Cardiac fibroblast (primary cell): ENCODE measurements around the gene ZNF207.

Experiments used
- DNase-seq, 2 donors: peaks; one replicate each; pipeline versions ENCODE4 v3.0.0 to v3.0.0-alpha.2; 2010; ENCODE audit warnings: low read depth in 2 of 2
- H3K4me3 ChIP-seq, 2 donors: replicated peaks in 1 of 2; 1 replicate in 1 of 2; 2 replicates in 1 of 2; pipeline ENCODE4 v1.5.1; 2011; ENCODE audit warnings: low read depth in 2 of 2, low read length in 2 of 2, mild to moderate bottlenecking in 2 of 2, moderate library complexity in 1 of 2
- TF ChIP-seq, protein P1 (sequence below): IDR thresholded peaks from one replicate; pipeline ENCODE4 v1.5.1; 2011; ENCODE audit warnings: low read depth, mild to moderate bottlenecking, low read length, inconsistent platforms

ZNF207 gene

DNA sequence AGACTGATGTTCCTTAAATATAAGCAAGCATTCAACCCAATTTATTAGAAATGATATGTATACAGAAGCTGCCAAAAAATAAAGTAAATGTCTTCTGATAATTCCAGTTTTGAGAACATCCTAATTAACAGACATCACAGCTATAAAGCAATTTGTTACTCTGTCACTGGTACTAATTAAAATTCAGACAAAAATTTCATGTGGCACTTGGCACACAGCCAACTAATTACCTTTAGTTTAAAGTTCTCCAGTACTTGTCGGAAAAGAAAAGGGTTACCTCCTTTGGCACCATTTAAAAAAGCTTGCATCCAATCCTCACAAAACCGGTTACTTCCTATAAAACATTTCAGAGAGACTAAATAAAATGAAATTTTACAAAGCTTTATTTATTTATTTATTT is 16.8 kb upstream of the ZNF207 start:
- no peak overlapping the region for H3K4me3 ChIP-seq
- TF ChIP-seq, protein P1, sequence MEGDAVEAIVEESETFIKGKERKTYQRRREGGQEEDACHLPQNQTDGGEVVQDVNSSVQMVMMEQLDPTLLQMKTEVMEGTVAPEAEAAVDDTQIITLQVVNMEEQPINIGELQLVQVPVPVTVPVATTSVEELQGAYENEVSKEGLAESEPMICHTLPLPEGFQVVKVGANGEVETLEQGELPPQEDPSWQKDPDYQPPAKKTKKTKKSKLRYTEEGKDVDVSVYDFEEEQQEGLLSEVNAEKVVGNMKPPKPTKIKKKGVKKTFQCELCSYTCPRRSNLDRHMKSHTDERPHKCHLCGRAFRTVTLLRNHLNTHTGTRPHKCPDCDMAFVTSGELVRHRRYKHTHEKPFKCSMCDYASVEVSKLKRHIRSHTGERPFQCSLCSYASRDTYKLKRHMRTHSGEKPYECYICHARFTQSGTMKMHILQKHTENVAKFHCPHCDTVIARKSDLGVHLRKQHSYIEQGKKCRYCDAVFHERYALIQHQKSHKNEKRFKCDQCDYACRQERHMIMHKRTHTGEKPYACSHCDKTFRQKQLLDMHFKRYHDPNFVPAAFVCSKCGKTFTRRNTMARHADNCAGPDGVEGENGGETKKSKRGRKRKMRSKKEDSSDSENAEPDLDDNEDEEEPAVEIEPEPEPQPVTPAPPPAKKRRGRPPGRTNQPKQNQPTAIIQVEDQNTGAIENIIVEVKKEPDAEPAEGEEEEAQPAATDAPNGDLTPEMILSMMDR: no peak
- no peak for DNase-seq

- TF ChIP-seq, protein P1: no peak
- no peak overlapping the region for H3K4me3 ChIP-seq
- DNase-seq: no peak
Observed at GRCh38 chr17:32335046-32335445, 14.9 kb upstream of the ZNF207 start.

GRCh38 chr17:32335687-32336086 is 14.3 kb upstream of the ZNF207 start:
- H3K4me3 ChIP-seq: no peak overlapping the region
- DNase-seq: peak in 1 of 2 donors; percentile 86
- TF ChIP-seq, protein P1: no peak

DNA sequence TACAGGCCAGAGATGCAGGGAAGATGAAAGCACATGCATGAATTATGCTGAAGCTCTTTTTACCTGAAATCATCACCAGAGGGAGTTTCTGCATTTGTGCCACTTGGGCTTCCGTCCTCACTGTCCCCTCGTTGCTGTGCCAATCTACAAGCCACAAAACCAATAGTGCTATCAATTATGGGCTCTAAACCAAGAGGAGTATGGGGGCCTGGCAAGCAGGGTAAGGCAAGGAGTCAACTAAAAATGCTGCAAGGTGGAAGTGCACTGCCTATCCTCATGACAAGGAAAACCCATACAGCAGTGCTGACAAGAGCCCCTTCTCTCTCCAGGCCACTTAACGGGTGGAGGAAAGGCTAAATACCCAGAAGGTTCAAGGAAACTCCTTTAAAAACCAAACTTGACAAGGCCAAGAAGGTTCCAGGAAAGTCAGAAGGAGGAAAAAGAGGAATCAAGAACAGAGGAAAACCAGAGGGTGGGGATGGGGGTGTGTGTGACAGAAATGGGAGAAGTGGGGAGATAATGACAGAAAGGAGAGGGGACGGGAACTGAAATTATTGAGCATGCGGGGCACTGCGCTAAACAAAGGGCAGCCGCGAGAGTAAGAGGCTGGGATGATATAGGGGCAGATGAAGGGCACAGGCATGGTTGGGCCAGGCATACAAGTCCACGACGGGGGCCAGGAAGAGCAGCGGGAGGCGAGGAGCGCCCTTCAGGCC is 8.7 kb upstream of the ZNF207 start:
- H3K4me3 ChIP-seq: peak overlapping the region; percentile 61
- DNase-seq: peak in 1 of 2 donors; percentile 36
- TF ChIP-seq, protein P1: no peak

DNA sequence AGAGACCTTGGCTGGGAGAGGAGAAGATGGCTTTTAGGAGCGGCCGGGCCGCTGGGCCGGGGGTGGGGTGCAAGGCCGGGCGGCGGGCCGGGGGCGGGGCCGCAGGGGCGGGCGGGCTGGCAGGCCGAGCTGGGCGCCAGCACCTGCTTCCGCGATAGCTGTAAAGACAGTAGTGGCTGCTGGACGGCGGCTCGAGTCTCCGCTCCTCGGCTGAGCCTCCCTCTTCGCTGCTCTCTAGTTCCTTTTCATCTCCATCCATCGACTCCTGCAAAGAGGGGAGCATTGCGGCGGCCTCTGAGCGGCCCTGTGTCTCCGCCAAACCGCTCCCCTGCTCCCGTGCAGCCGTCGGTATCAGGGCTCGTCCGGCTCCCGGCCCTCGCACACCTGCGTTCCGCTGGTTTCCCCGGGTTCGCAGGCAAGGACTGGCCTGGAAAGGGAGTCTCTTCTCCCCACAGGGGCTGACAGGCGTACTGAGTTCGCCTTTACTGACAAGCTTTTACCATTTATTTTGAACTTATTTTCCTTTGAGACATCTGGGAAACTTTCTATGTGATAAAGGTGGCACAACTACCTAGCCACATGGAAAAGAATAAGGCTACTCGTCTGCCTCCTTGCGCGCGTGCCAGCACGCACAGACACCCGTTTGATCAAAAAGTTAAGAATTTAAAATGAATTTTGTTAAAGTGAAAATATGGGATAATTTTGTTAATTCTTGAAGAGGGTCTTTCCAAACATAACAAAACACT is 7.9 kb upstream of the ZNF207 start, which contains the start of gene C17orf75:
Gene C17orf75 (minus strand): TSS at position 317 of the 746 bp plus-strand sequence. CDS start 34 bp downstream, at position 283.
- DNase-seq: peak; percentile 79 to 82
- H3K4me3 ChIP-seq: peak within 1 kb of the TSS; percentile 61
- TF ChIP-seq, protein P1: no peak

DNA sequence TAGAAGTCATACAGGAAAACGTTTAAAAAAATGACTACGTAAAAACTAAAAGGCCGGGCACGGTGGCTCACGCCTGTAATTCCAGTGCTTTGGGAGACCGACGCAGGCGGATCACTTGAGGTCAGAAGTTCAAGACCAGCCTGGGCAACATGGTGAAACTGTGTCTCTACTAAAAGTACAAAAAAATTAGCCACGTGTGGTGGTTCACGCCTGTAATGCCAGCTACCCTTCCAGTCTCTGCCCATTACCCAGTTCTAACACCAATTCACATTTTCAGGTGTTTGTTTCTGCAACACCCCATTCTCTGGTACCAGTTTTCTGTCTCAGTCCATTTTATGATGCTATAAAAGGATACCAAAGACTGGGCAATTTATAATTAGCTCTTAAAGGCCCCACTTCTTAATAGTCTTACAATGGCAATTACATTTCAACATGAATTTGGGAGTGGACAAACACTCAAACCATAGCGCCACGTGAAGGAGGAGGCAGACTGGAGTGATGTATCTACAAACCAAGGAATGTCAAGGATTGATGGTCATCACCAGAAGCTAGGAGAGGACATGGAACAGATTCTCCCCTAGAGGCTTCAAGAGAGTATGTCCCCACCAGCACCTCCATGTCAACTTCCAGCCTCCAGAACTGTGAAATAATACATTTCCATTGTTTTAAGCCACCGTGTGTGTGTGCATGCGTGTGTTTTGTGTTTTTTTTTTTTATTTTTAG is 7.2 kb upstream of the ZNF207 start:
- TF ChIP-seq, protein P1: no peak
- DNase-seq: no peak
- H3K4me3 ChIP-seq: peak overlapping the region; percentile 61
